ENCODE results near the gene GTF2E1.

The GTF2E1 gene

DNA sequence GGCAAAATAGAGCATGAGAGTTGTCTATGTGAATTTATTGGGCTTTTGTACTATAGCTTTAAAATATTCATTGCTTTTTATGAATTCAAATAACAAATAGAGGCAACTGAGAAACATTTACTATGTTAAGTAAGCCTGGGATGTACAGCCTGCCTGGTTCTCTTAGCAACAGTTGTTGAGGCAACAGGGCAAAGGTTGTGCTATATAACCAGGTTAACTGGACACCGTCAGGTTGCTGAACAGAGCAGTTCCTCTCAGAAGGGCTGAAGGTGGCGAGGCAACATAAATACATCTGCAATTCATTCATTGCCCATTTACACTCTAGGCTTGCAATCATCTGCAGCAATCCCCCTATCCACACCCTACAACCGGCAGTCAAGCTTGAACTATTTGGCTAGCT is 78.2 kb downstream of the GTF2E1 start:
- TF ChIP-seq, protein P1, sequence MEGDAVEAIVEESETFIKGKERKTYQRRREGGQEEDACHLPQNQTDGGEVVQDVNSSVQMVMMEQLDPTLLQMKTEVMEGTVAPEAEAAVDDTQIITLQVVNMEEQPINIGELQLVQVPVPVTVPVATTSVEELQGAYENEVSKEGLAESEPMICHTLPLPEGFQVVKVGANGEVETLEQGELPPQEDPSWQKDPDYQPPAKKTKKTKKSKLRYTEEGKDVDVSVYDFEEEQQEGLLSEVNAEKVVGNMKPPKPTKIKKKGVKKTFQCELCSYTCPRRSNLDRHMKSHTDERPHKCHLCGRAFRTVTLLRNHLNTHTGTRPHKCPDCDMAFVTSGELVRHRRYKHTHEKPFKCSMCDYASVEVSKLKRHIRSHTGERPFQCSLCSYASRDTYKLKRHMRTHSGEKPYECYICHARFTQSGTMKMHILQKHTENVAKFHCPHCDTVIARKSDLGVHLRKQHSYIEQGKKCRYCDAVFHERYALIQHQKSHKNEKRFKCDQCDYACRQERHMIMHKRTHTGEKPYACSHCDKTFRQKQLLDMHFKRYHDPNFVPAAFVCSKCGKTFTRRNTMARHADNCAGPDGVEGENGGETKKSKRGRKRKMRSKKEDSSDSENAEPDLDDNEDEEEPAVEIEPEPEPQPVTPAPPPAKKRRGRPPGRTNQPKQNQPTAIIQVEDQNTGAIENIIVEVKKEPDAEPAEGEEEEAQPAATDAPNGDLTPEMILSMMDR (IDR thresholded peaks at IDR 0.05; ENCODE audit: low read depth, low read length, missing control alignments): no peak
- Histone ChIP-seq H3K27me3 (replicated peaks) (no peaks in the 10 kb centered on the region), H3K4me3 (ENCODE audit: low read depth, low read length) (no peak overlapping the region), H3K36me3 (replicated peaks) (no peaks in the 10 kb centered on the region), H3K27ac (no peak overlapping the region)
- in situ Hi-C loops (cut with HindIII; ENCODE audit: low pct_ligation_motif_present, low sequenced_read_pairs): no loop called here
- DNase-seq: no peak

DNA sequence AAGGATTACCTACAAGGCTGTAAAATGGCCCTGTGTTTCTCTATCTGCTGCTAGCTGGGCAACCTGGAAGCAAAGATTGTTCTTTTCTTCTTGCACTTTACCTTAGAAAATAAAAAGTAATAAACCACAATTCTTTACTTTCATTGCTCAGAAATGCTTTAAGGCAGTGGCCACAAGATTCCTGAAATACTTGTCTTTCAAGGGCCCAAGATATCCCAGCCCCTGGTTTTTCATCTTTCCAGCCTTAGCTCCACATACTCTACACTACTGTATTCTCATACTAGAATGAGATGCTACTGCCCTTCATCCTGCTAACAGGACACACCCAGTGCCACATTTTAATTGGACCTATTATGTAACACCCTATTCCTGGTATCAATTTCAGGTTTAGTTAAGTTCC is 78.9 kb downstream of the GTF2E1 start:
- Histone ChIP-seq H3K27me3 (replicated peaks) (no peaks in the 10 kb centered on the region), H3K36me3 (replicated peaks) (no peaks in the 10 kb centered on the region), H3K4me3 (ENCODE audit: low read depth, low read length) (no peak overlapping the region), H3K27ac (no peak overlapping the region)
- DNase-seq: no peak
- TF ChIP-seq, protein P1 (IDR thresholded peaks at IDR 0.05; ENCODE audit: low read depth, low read length, missing control alignments): no peak
- in situ Hi-C loops (cut with HindIII; ENCODE audit: low pct_ligation_motif_present, low sequenced_read_pairs): no loop called here

DNA sequence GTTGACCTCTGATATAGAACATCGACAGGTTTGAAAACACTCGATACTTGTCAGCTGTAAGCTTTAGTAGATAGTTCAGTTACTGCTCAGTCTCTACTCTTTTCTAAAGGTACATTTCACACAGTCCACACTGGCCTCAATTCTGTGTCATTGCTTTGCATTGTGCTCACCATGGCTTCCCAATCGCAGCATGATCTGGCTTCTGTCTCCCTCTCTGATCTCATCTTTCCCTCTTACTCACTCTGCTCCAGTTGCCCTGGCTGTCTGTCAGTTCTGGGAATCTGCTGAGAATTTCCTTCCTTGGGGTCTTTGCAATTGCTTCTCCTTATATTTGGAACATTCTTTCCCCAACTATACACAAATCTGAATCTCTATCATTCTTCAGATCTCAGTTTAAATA is 80.6 kb downstream of the GTF2E1 start:
- TF ChIP-seq, protein P1 (IDR thresholded peaks at IDR 0.05; ENCODE audit: low read depth, low read length, missing control alignments): no peak
- Histone ChIP-seq H3K4me3 (ENCODE audit: low read depth, low read length) (no peak overlapping the region), H3K27ac (no peak overlapping the region), H3K27me3 (replicated peaks) (no peaks in the 10 kb centered on the region), H3K36me3 (replicated peaks) (no peaks in the 10 kb centered on the region)
- no peak for DNase-seq
- in situ Hi-C loops (cut with HindIII; ENCODE audit: low pct_ligation_motif_present, low sequenced_read_pairs): no loop called here

DNA sequence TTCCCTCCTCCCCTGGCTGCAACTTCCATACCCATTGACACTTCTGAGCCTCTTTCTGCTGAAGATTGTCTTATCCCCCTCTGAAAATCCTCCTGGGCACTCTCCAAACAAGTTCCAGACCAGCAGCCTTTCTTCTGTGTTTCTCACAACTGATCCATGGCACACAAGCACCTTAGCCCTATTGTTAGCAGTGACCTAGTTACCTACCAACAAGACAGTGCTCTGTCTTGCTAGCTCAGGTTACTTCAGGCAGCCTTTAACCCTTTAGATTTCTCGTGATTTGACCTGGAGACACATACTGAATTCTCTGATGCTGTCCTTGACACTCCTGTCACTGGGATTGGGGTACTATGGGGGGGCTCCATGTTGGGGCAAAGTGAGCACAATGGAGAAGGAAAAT is 82.1 kb downstream of the GTF2E1 start:
- TF ChIP-seq, protein P1 (IDR thresholded peaks at IDR 0.05; ENCODE audit: low read depth, low read length, missing control alignments): no peak
- in situ Hi-C loops (cut with HindIII; ENCODE audit: low pct_ligation_motif_present, low sequenced_read_pairs): no loop called here
- Histone ChIP-seq H3K27me3 (replicated peaks) (no peaks in the 10 kb centered on the region), H3K27ac (no peak overlapping the region), H3K36me3 (replicated peaks) (no peaks in the 10 kb centered on the region), H3K4me3 (ENCODE audit: low read depth, low read length) (no peak overlapping the region)
- no peak for DNase-seq

DNA sequence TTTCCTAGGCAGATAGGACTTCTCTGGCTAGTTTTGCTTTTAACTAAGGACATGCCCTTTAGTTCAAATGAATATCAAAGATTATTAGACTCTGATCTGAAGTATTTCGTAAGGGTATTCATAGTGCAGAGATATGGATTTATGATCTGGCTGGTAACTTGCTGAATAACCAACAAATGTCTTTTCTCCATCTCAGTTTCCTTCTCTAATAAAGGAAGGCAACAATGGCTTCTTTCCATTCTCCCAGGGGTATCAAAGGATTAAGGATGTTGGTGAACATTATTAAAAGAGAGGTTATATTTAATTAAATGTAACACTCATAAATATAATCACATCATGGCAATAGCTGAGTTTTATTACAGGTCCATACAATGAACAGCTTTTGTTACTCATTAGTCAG is 86.3 kb downstream of the GTF2E1 start:
- in situ Hi-C loops (cut with HindIII; ENCODE audit: low pct_ligation_motif_present, low sequenced_read_pairs): no loop called here
- TF ChIP-seq, protein P1 (IDR thresholded peaks at IDR 0.05; ENCODE audit: low read depth, low read length, missing control alignments): no peak
- Histone ChIP-seq H3K36me3 (replicated peaks) (no peaks in the 10 kb centered on the region), H3K27ac (no peak overlapping the region), H3K27me3 (replicated peaks) (no peaks in the 10 kb centered on the region), H3K4me3 (ENCODE audit: low read depth, low read length) (no peak overlapping the region)
- DNase-seq: no peak

DNA sequence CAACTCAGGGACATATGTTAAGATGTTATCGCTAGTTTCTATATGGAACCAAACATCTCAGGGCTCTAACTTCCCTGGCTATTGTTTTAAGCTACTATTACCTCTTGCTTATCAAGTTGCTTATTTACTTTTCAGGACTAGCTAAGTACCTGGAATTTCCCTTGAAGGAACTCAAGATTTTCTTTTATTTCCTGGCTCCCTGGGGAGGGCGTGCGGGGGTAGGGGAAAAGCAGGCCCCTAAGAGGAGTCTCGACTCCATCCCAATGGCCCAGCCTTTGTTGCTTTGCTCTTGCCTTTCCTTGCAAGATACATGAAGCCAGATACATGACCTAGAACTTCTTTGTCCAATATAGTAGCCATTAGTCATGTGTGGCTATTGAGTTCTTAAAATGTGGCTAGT is 88.5 kb downstream of the GTF2E1 start:
- H3K4me3 ChIP-seq (ENCODE audit: low read depth, low read length): no peak overlapping the region
- no peak overlapping the region for H3K27ac ChIP-seq
- in situ Hi-C loops (cut with HindIII; ENCODE audit: low pct_ligation_motif_present, low sequenced_read_pairs): no loop called here
- DNase-seq: no peak
- no peaks in the 10 kb centered on the region for H3K27me3 ChIP-seq (replicated peaks)
- TF ChIP-seq, protein P1 (IDR thresholded peaks at IDR 0.05; ENCODE audit: low read depth, low read length, missing control alignments): no peak
- no peaks in the 10 kb centered on the region for H3K36me3 ChIP-seq (replicated peaks)
